ENCODE results near the gene IFNAR2.
A peak's percentile ranks its signal among the peaks of the same experiment; 100 is the strongest.

IFNAR2 gene

GRCh38 chr21:33228455-33228854 lies 1.3 kb upstream of the IFNAR2 start:
- H3K4me3 ChIP-seq (ENCODE audit: low read depth, low read length) = no peak overlapping the region
- DNase-seq (ENCODE audit: low read depth) = no peak
- TF ChIP-seq CTCF (IDR thresholded peaks at IDR 0.05; ENCODE audit: low read depth, low read length, missing control alignments) = no peak
- in situ Hi-C loops (cut with HindIII; ENCODE audit: low sequenced_read_pairs) = no loop called here

GRCh38 chr21:33229099-33229783 lies 497 bp upstream of the IFNAR2 start:
- H3K4me3 ChIP-seq (ENCODE audit: low read depth, low read length) = peak overlapping the region; percentile 88
- no peak for TF ChIP-seq CTCF (IDR thresholded peaks at IDR 0.05; ENCODE audit: low read depth, low read length, missing control alignments)
- DNase-seq (ENCODE audit: low read depth) = no peak
- in situ Hi-C loops (cut with HindIII; ENCODE audit: low sequenced_read_pairs) = no loop called here

GRCh38 chr21:33230545-33231324 lies 997 bp downstream of the IFNAR2 start:
- peak; percentile 23 for DNase-seq (ENCODE audit: low read depth)
- in situ Hi-C loops (cut with HindIII; ENCODE audit: low sequenced_read_pairs) = no loop called here
- TF ChIP-seq CTCF (IDR thresholded peaks at IDR 0.05; ENCODE audit: low read depth, low read length, missing control alignments) = peak; percentile 11
- H3K4me3 ChIP-seq (ENCODE audit: low read depth, low read length) = peak overlapping the region; percentile 88

- no peak overlapping the region for H3K4me3 ChIP-seq (ENCODE audit: low read depth, low read length)
- no peak for TF ChIP-seq CTCF (IDR thresholded peaks at IDR 0.05; ENCODE audit: low read depth, low read length, missing control alignments)
- no peak for DNase-seq (ENCODE audit: low read depth)
- in situ Hi-C loops (cut with HindIII; ENCODE audit: low sequenced_read_pairs) = no loop called here
Observed at GRCh38 chr21:33231526-33231925, 1.8 kb downstream of the IFNAR2 start.

GRCh38 chr21:33232291-33233034 lies 2.7 kb downstream of the IFNAR2 start:
- DNase-seq (ENCODE audit: low read depth) = no peak
- in situ Hi-C loops (cut with HindIII; ENCODE audit: low sequenced_read_pairs) = no loop called here
- TF ChIP-seq CTCF (IDR thresholded peaks at IDR 0.05; ENCODE audit: low read depth, low read length, missing control alignments) = no peak
- H3K4me3 ChIP-seq (ENCODE audit: low read depth, low read length) = no peak overlapping the region
